ENCODE results near the gene FNBP1L.

- no peak for TF ChIP-seq CTCF (IDR thresholded peaks at IDR 0.05)
- TF ChIP-seq POLR2A (IDR thresholded peaks at IDR 0.05) = no peak
- no peak for TF ChIP-seq EP300 (IDR thresholded peaks at IDR 0.05)
Measured at GRCh38 chr1:93438716-93439115, 9.2 kb upstream of the FNBP1L start.
